ENCODE data around the gene MBNL2. TPM values are rescaled to one million over a fixed set of nuclear protein-coding genes. Genes with fewer than 3 reads are reported as not detected.

MBNL2 gene
- total RNA-seq, 1 experiment from 2014 or later = 0.17 TPM

DNA sequence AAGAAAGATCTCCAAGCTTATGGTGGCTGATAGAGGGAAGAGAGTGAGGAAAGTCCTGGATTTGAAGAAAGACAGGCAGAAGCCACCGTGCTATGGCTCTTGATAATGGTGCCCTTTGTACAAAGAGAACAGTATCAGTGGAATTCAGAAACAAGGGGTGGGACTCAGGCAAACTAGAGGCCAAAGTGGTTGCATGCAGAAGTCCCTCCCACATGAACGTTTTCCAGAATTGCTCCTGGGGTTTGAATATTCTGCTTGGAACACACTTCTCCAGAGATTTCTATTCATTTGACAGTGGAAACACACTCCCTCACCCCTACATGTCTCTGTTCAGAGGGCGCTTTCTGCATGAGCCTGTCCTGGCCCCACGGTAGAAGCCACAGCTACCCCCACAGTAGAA, 10.1 kb upstream of the MBNL2 start:
- no peak overlapping the region for H3T11ph ChIP-seq (ENCODE audit: low read length)
- no peak overlapping the region for H3K27ac ChIP-seq (ENCODE audit: insufficient read length, low read depth, low read length)
- Mint-ChIP-seq H3K27ac (no peak overlapping the region), H3K4me3 (no peak overlapping the region), H3K36me3 (ENCODE audit: insufficient read depth in 1 of 3, low read depth in 3 of 3) (peaks cover 0 to 2% (median 0%) of the 10 kb centered on the region in 3 experiments; a peak in 1 of 7 replicates), H3K27me3 (ENCODE audit: low read depth) (peaks cover 88% of the 10 kb centered on the region), H3K4me1 (no peaks in the 10 kb centered on the region), H3K9me3 (peaks cover 5 to 6% of the 10 kb centered on the region in 2 experiments; a peak in 3 of 5 replicates)
- no peaks in the 10 kb centered on the region for H3K79me2 ChIP-seq (ENCODE audit: insufficient read depth, low read length)
- H4K20me1 ChIP-seq (ENCODE audit: control insufficient read depth, insufficient read depth, insufficient read length) = no peaks in the 10 kb centered on the region
- H3K79me1 ChIP-seq (ENCODE audit: insufficient read depth, low read depth, low read length, poor library complexity, severe bottlenecking) = no peaks in the 10 kb centered on the region
- no peak overlapping the region for H2AFZ ChIP-seq (ENCODE audit: low read length)
- H3K56ac ChIP-seq (ENCODE audit: insufficient read length, low read depth, low read length) = no peak overlapping the region
- H2BK15ac ChIP-seq (ENCODE audit: low read depth, low read length) = no peak overlapping the region
- no peak overlapping the region for H3K18ac ChIP-seq (ENCODE audit: insufficient read length, low read depth, low read length)
- H2BK20ac ChIP-seq (ENCODE audit: low read depth, low read length, poor library complexity, severe bottlenecking) = no peak overlapping the region
- no peaks in the 10 kb centered on the region for H3K27me3 ChIP-seq (ENCODE audit: insufficient read depth, low read length)
- H3K4me1 ChIP-seq (ENCODE audit: insufficient read depth, low read length) = no peaks in the 10 kb centered on the region
- no peak overlapping the region for H3K23ac ChIP-seq (ENCODE audit: insufficient read length, low read depth, low read length)
- no peak overlapping the region for H3K4me2 ChIP-seq (ENCODE audit: insufficient read depth, insufficient read length, low read length)
- no peak overlapping the region for H4K8ac ChIP-seq (replicated peaks; ENCODE audit: insufficient read length, low read depth, low read length)
- no peaks in the 10 kb centered on the region for H3K23me2 ChIP-seq (ENCODE audit: insufficient read length, low read depth, low read length, poor library complexity, severe bottlenecking)
- H3K14ac ChIP-seq (ENCODE audit: insufficient read depth, low read length) = no peak overlapping the region
- no peak overlapping the region for H2BK120ac ChIP-seq (ENCODE audit: low read depth, low read length, poor library complexity, severe bottlenecking)
- H3K9ac ChIP-seq (ENCODE audit: extremely low read depth, insufficient read length, low read length) = no peak overlapping the region
- TF ChIP-seq, protein P1, sequence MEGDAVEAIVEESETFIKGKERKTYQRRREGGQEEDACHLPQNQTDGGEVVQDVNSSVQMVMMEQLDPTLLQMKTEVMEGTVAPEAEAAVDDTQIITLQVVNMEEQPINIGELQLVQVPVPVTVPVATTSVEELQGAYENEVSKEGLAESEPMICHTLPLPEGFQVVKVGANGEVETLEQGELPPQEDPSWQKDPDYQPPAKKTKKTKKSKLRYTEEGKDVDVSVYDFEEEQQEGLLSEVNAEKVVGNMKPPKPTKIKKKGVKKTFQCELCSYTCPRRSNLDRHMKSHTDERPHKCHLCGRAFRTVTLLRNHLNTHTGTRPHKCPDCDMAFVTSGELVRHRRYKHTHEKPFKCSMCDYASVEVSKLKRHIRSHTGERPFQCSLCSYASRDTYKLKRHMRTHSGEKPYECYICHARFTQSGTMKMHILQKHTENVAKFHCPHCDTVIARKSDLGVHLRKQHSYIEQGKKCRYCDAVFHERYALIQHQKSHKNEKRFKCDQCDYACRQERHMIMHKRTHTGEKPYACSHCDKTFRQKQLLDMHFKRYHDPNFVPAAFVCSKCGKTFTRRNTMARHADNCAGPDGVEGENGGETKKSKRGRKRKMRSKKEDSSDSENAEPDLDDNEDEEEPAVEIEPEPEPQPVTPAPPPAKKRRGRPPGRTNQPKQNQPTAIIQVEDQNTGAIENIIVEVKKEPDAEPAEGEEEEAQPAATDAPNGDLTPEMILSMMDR (conservative IDR thresholded peaks at IDR 0.05) = no peak
- no peak overlapping the region for H2BK12ac ChIP-seq (ENCODE audit: insufficient read length, low read depth, low read length)
- no peaks in the 10 kb centered on the region for H3K9me3 ChIP-seq (ENCODE audit: control insufficient read depth, low read depth, low read length)
- H2BK5ac ChIP-seq (ENCODE audit: insufficient read length, low read length) = no peak overlapping the region
- no peak overlapping the region for H3K4ac ChIP-seq (ENCODE audit: low read depth, low read length)
- H2AK5ac ChIP-seq (ENCODE audit: insufficient read length, low read length) = no peak overlapping the region
- no CpG with 5 or more reads among the region's 4 CpGs for WGBS (ENCODE audit: extremely low coverage, insufficient read length, low lambda C conversion rate)
- no peak for DNase-seq
- no peak overlapping the region for H4K5ac ChIP-seq (ENCODE audit: insufficient read length, low read depth, low read length)
- no peak overlapping the region for H4K91ac ChIP-seq (ENCODE audit: insufficient read length, low read depth, low read length)

All from H9 (cell line).